GM23248 (cell line): ENCODE measurements around the gene PTPRD.

Source experiments
- EZH2 ChIP-seq: fragments of 200-600 bp; sonication (generic); IDR thresholded peaks from 2 replicates; pipeline ENCODE4 v1.6.1; 2018; ENCODE audit warnings: antibody characterized with exemption, mild to moderate bottlenecking; ENCODE audit not compliant: insufficient read depth, poor library complexity, severe bottlenecking
- EZH2phosphoT487 ChIP-seq: fragments of 200-600 bp; sonication (generic); IDR thresholded peaks from 2 replicates; pipeline ENCODE4 v1.6.1; 2018; ENCODE audit warnings: antibody characterized with exemption, moderate library complexity, mild to moderate bottlenecking, low read depth; ENCODE audit not compliant: insufficient read depth

GRCh38 chr9:8430945-8431344 is 2181.9 kb downstream of the PTPRD start:
- TF ChIP-seq EZH2phosphoT487 (no peak), EZH2 (no peak)
